Neural cell (in vitro differentiated cells): ENCODE measurements around the gene DLAT. TPM values are rescaled to one million over a fixed set of nuclear protein-coding genes. Genes with fewer than 3 reads are reported as not detected.
A peak's percentile ranks its signal among the peaks of the same experiment; 100 is the strongest.

Source experiments
- H2AFZ ChIP-seq: fragments of 200-600, 300-800 bp; sonication (generic), shearing (Covaris generic); 2 replicates; pipeline ENCODE4 v1.6.0; 2014; ENCODE audit warnings: low read depth, mild to moderate bottlenecking, antibody characterized with exemption, low read length, moderate library complexity
- H3F3A ChIP-seq: fragments of 200-600 bp; shearing (Covaris generic); 2 replicates; pipeline ENCODE4 v1.6.1; 2016; ENCODE audit warnings: mild to moderate bottlenecking, moderate library complexity, mixed read lengths, antibody characterized with exemption, low read length; ENCODE audit not compliant: insufficient read depth, poor library complexity, severe bottlenecking
- H3K27ac ChIP-seq: fragments of 200-600, 300-800 bp; sonication (generic), shearing (Covaris generic); 2 replicates; pipeline ENCODE4 v1.5.1; 2014; ENCODE audit warnings: mild to moderate bottlenecking, low read length, moderate library complexity
- H3K27me3 ChIP-seq: fragments of 300-800, 200-600 bp; sonication (generic), shearing (Covaris generic); 2 replicates; pipeline ENCODE4 v1.6.0; 2014; ENCODE audit warnings: mild to moderate bottlenecking, low read depth, low read length, moderate library complexity; ENCODE audit not compliant: insufficient read depth
- H3K36me3 ChIP-seq: fragments of 300-800, 200-600 bp; sonication (generic), shearing (Covaris generic); 2 replicates; pipeline ENCODE4 v1.5.1; 2014; ENCODE audit warnings: mild to moderate bottlenecking, antibody characterized with exemption, low read length, moderate library complexity; ENCODE audit not compliant: insufficient read depth
- H3K4me2 ChIP-seq: fragments of 300-800, 200-600 bp; sonication (generic), shearing (Covaris generic); 2 replicates; pipeline ENCODE4 v1.6.0; 2014; ENCODE audit warnings: mild to moderate bottlenecking, low read length
- H3K4me3 ChIP-seq: fragments of 300-800, 200-600 bp; sonication (generic), shearing (Covaris generic); 2 replicates; pipeline ENCODE4 v1.5.1; 2014; ENCODE audit warnings: mild to moderate bottlenecking, low read length, moderate library complexity
- H3K79me2 ChIP-seq: fragments of 200-600 bp; shearing (Covaris generic); replicated peaks from 2 replicates; pipeline ENCODE4 v1.6.0; 2014; ENCODE audit warnings: mild to moderate bottlenecking, low read length, moderate library complexity; ENCODE audit not compliant: insufficient read depth
- H3K9ac ChIP-seq: fragments of 300-800, 200-600 bp; sonication (generic), shearing (Covaris generic); 2 replicates; pipeline ENCODE4 v1.6.1; 2016; ENCODE audit warnings: mild to moderate bottlenecking, low read length, mixed read lengths
- H3K9me2 ChIP-seq: fragments of 200-600 bp; shearing (Covaris generic); 2 replicates; pipeline ENCODE4 v1.6.1; 2016; ENCODE audit warnings: mild to moderate bottlenecking, low read length, mixed read lengths; ENCODE audit not compliant: insufficient read depth
- H3K9me3 ChIP-seq: fragments of 200-600, 300-800 bp; sonication (generic), shearing (Covaris generic); 2 replicates; pipeline ENCODE4 v1.6.1; 2016; ENCODE audit warnings: mild to moderate bottlenecking, mixed run types, low read length, moderate library complexity, mixed read lengths
- H4K20me1 ChIP-seq: fragments of 200-600 bp; shearing (Covaris generic); 2 replicates; pipeline ENCODE4 v1.6.1; 2016; ENCODE audit warnings: mild to moderate bottlenecking, mixed run types; ENCODE audit not compliant: insufficient read depth
- CTCF ChIP-seq: fragments of 450-650 bp; IDR thresholded peaks from 2 replicates; pipeline ENCODE4 v1.5.1; 2014; ENCODE audit warnings: antibody characterized with exemption, mild to moderate bottlenecking, moderate library complexity; ENCODE audit not compliant: poor library complexity, severe bottlenecking
- EP300 ChIP-seq: fragments of 450-650 bp; conservative IDR thresholded peaks from 2 replicates; pipeline ENCODE4 v1.6.1; 2014; ENCODE audit warnings: antibody characterized with exemption, mild to moderate bottlenecking, moderate library complexity; ENCODE audit not compliant: poor library complexity, severe bottlenecking
- EZH2 ChIP-seq: fragments of 200-600, 300-800 bp; shearing (Covaris generic), sonication (generic); IDR thresholded peaks from 2 replicates; pipeline ENCODE4 v1.6.1; 2014; ENCODE audit warnings: antibody characterized with exemption, low read length, borderline replicate concordance, mild to moderate bottlenecking; ENCODE audit not compliant: insufficient read depth, poor library complexity, severe bottlenecking
- MXI1 ChIP-seq: fragments of 450-650 bp; conservative IDR thresholded peaks from 2 replicates; pipeline ENCODE4 v1.6.1; 2014; ENCODE audit warnings: antibody characterized with exemption, mild to moderate bottlenecking; ENCODE audit not compliant: poor library complexity, severe bottlenecking
- POLR2AphosphoS5 ChIP-seq: IDR thresholded peaks from 2 replicates; pipeline ENCODE4 v1.6.1; 2012
- RAD21 ChIP-seq: fragments of 450-650 bp; conservative IDR thresholded peaks from 2 replicates; pipeline ENCODE4 v1.6.1; 2014; ENCODE audit warnings: antibody characterized with exemption, mild to moderate bottlenecking, moderate library complexity
- REST ChIP-seq: IDR thresholded peaks from 2 replicates; pipeline ENCODE4 v1.6.1; 2012; ENCODE audit warnings: borderline replicate concordance
- SMC3 ChIP-seq: fragments of 450-650 bp; conservative IDR thresholded peaks from 2 replicates; pipeline ENCODE4 v1.6.1; 2014; ENCODE audit warnings: antibody characterized with exemption, mild to moderate bottlenecking, moderate library complexity; ENCODE audit not compliant: poor library complexity
- TAF1 ChIP-seq: IDR thresholded peaks from 2 replicates; pipeline ENCODE4 v1.6.1; 2012; ENCODE audit warnings: low read depth
- polyA minus RNA-seq: library from RNA; depleted of rRNA, polyadenylated mRNA; stranded (reverse); fragments of >200 nt; gene quantifications from 2 replicates; pipeline ENCODE4 v1.2.3, GENCODE V29; 2014
- polyA plus RNA-seq: library from polyadenylated mRNA; depleted of rRNA; stranded (reverse); fragments of >200 nt; gene quantifications from 2 replicates; pipeline ENCODE4 v1.2.3, GENCODE V29; 2014

DLAT gene
- polyA plus RNA-seq (38.3 and 41.1 TPM in 2 replicates), polyA minus RNA-seq (61.4 and 64.3 TPM in 2 replicates)

- TF ChIP-seq EZH2 (no peak), POLR2AphosphoS5 (peak; percentile 76), CTCF (no peak), RAD21 (peak; percentile 17), TAF1 (peak; percentile 86), SMC3 (peak; percentile 36), MXI1 (peak; percentile 94), EP300 (no peak), REST (peak; percentile 42)
- Histone ChIP-seq H3K9me2 (no peaks in the 10 kb centered on the region), H3K36me3 (peaks cover 2% of the 10 kb centered on the region), H3K9me3 (no peaks in the 10 kb centered on the region), H3K9ac (peak within 1 kb of the TSS; percentile 86), H3K27ac (peak within 1 kb of the TSS; percentile 80), H3K4me2 (peak within 1 kb of the TSS; percentile 90), H2AFZ (peak within 1 kb of the TSS; percentile 97), H4K20me1 (no peaks in the 10 kb centered on the region), H3K79me2 (peaks cover 9% of the 10 kb centered on the region), H3K27me3 (no peaks in the 10 kb centered on the region), H3F3A (no peaks in the 10 kb centered on the region), H3K4me3 (peak within 1 kb of the TSS; percentile 95)
Observed at GRCh38 chr11:112024773-112025678, at the start of gene DLAT. Gene DLAT, plus strand, starts transcription at chr11:112025408. Its CDS starts 65 bp downstream, at chr11:112025473.

GRCh38 chr11:111976119-111976766 lies 49.0 kb upstream of the DLAT start:
- Histone ChIP-seq H3K36me3 (no peaks in the 10 kb centered on the region), H3K27me3 (peaks cover 4% of the 10 kb centered on the region), H3K4me2 (no peak overlapping the region), H3F3A (no peaks in the 10 kb centered on the region), H3K9ac (no peak overlapping the region), H4K20me1 (no peaks in the 10 kb centered on the region), H3K4me3 (peak overlapping the region; percentile 68), H3K9me3 (no peaks in the 10 kb centered on the region), H3K79me2 (no peaks in the 10 kb centered on the region), H3K9me2 (no peaks in the 10 kb centered on the region), H3K27ac (no peak overlapping the region), H2AFZ (no peak overlapping the region)
- TF ChIP-seq EZH2 (no peak), SMC3 (no peak), EP300 (no peak), TAF1 (no peak), MXI1 (no peak)
